Testis (tissue), 3 donors: ENCODE results near the gene SDK1. TPM values are rescaled to one million over a fixed set of nuclear protein-coding genes. Genes with fewer than 3 reads are reported as not detected.

Source experiments
- DNase-seq: peaks from one replicate; pipeline ENCODE4 v3.0.0-alpha.2; 2019
- H3K27ac ChIP-seq, 2 donors: fragments of 200-600 bp; sonication (generic); one replicate each; pipeline ENCODE4 v1.5.1; 2019
- H3K27me3 ChIP-seq: fragments of 200-600 bp; sonication (generic); one replicate; pipeline ENCODE4 v1.5.1; 2019
- H3K36me3 ChIP-seq: fragments of 200-600 bp; sonication (generic); one replicate; pipeline ENCODE4 v1.5.1; 2017; ENCODE audit warnings: low read depth; ENCODE audit errors: missing control alignments
- H3K4me1 ChIP-seq: fragments of 200-600 bp; sonication (generic); one replicate; pipeline ENCODE4 v1.5.1; 2019
- H3K4me3 ChIP-seq, 2 donors: fragments of 200-600 bp; sonication (generic); one replicate each; pipeline ENCODE4 v1.5.1; 2017 to 2019
- H3K9me3 ChIP-seq: fragments of 200-600 bp; sonication (generic); one replicate; pipeline ENCODE4 v1.5.1; 2017
- POLR2A ChIP-seq: fragments of 450-650 bp; IDR thresholded peaks from one replicate; pipeline ENCODE4 v1.6.1; 2017; ENCODE audit warnings: antibody characterized with exemption, mild to moderate bottlenecking, moderate library complexity
- WGBS, 2 donors: methylation state at CpG; one replicate each; pipeline ENCODE4 v1.1.5; 2018; 5-methylcytosine and 5-hydroxymethylcytosine counted together
- intact Hi-C: fragments of 100-400 bp; cut with DNase I; formaldehyde crosslinking; loops from one replicate; pipeline ENCODE4 v1.15.1; 2023; ENCODE audit warnings: low total_unique reads
- polyA plus RNA-seq: library from polyadenylated mRNA; stranded (reverse); fragments of 350-450 nt; fragmentation: Illumina TruSeq; extraction: RNeasy Lipid Tissue Mini Kit (QIAGEN cat#74804); gene quantifications from one replicate; pipeline ENCODE4 v1.2.3, GENCODE V29; 2014; ENCODE audit warnings: low read depth, low replicate concordance; ENCODE audit not compliant: insufficient read depth
- total RNA-seq, 2 donors: library from RNA; depleted of rRNA; stranded (reverse); fragments of >200 nt; gene quantifications; one replicate each; pipeline ENCODE4 v1.2.3, GENCODE V29; 2016
- TF ChIP-seq, protein P1 (sequence below), 3 experiments: fragments of 450-650 bp in 2 of 3; fragments of 200-600 bp in 1 of 3; sonication (generic) in 1 of 3; IDR thresholded peaks; one replicate each; pipeline ENCODE4 v1.5.1; 2016 to 2019; ENCODE audit warnings: antibody characterized with exemption in 3 of 3, mild to moderate bottlenecking in 2 of 3, moderate library complexity in 1 of 3

The SDK1 gene
- total and polyA plus RNA-seq, 3 donors from 2014 or later, result 20.0 to 36.2 (median 24.9) TPM

DNA sequence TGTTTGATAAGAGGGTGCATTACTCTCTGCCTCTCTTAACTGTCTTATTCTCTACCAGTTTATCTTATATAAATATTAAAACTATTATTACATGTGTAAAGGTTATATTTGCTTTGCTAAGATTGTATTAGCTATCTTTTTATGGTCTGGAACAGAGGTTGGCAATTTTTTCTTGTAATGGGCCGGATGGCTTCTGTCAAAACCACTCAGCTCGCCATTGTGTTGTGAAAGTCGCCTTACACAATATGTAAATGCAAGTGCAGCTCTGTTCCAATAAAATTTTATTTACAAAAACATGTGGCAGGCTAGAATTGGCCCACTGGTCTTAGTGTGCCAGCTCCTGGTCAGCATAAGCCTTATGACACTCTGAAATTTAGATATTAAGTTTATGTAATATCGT is 185.8 kb downstream of the SDK1 start:
- WGBS, 2 donors, result 69 to 92% methylated on average over 4 of the region's 4 CpGs
- intact Hi-C loops, result no loop called here
- H3K4me3 ChIP-seq, result no peak overlapping the region
- no peaks in the 10 kb centered on the region for H3K27me3 ChIP-seq
- H3K36me3 ChIP-seq, result no peaks in the 10 kb centered on the region
- H3K4me1 ChIP-seq, result no peaks in the 10 kb centered on the region
- H3K9me3 ChIP-seq, result no peaks in the 10 kb centered on the region
- no peak for DNase-seq
- TF ChIP-seq, protein P1, sequence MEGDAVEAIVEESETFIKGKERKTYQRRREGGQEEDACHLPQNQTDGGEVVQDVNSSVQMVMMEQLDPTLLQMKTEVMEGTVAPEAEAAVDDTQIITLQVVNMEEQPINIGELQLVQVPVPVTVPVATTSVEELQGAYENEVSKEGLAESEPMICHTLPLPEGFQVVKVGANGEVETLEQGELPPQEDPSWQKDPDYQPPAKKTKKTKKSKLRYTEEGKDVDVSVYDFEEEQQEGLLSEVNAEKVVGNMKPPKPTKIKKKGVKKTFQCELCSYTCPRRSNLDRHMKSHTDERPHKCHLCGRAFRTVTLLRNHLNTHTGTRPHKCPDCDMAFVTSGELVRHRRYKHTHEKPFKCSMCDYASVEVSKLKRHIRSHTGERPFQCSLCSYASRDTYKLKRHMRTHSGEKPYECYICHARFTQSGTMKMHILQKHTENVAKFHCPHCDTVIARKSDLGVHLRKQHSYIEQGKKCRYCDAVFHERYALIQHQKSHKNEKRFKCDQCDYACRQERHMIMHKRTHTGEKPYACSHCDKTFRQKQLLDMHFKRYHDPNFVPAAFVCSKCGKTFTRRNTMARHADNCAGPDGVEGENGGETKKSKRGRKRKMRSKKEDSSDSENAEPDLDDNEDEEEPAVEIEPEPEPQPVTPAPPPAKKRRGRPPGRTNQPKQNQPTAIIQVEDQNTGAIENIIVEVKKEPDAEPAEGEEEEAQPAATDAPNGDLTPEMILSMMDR (IDR thresholded peaks at IDR 0.05), result no peak
- no peak for TF ChIP-seq POLR2A
- H3K27ac ChIP-seq, result no peak overlapping the region

DNA sequence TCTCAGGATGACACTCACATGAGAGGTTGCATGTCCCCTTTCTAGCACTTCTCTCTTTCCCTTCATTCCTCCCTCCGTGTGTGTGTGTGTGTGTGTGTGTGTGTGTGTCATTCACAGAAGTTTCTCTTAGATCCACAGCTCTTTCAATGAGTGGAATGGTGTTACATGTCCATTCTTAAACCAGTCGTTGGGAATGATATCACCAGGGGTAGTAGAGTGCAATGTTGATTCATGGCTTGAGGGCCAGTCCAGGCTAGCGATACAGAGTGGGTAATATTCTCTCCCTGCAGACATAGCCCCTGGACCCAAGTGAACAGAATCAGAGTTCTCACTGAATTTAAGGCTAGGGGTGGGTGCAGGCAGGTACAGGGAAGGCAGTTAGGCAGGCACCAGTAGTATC is 187.8 kb downstream of the SDK1 start:
- TF ChIP-seq, protein P1 (IDR thresholded peaks at IDR 0.05), result no peak
- no peak for TF ChIP-seq POLR2A
- Histone ChIP-seq H3K4me3 (no peak overlapping the region), H3K9me3 (no peaks in the 10 kb centered on the region), H3K27me3 (no peaks in the 10 kb centered on the region), H3K27ac (no peak overlapping the region), H3K36me3 (no peaks in the 10 kb centered on the region), H3K4me1 (peaks cover 3% of the 10 kb centered on the region)
- intact Hi-C loops, result no loop called here
- DNase-seq, result no peak
- WGBS, 2 donors, result 68 to 90% methylated on average over 1 to 3 of the region's 3 CpGs

DNA sequence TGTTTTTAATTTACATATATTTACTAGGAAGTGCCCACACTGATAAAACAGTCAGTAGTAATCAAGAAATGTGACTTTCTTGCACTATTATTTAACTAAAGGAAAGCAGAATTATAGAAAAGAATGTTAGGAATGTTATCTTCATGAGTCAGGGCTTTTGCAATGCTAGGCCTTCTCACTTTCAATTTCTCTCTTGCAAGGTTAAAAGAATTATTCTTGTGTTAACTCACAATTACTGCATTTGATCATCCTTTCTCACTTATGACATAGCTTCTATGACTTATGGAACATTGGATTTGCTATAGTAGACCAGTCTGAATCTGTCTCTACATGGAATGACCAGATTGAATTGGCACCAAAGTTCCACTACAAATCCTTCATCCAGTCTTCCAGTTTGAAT is 192.4 kb downstream of the SDK1 start:
- H3K9me3 ChIP-seq, result no peaks in the 10 kb centered on the region
- no peaks in the 10 kb centered on the region for H3K27me3 ChIP-seq
- no peak for DNase-seq
- H3K4me1 ChIP-seq, result peaks cover 3% of the 10 kb centered on the region
- TF ChIP-seq, protein P1 (IDR thresholded peaks at IDR 0.05), result no peak
- no peak for TF ChIP-seq POLR2A
- no peak overlapping the region for H3K27ac ChIP-seq
- intact Hi-C loops, result no loop called here
- no peak overlapping the region for H3K4me3 ChIP-seq
- no peaks in the 10 kb centered on the region for H3K36me3 ChIP-seq

DNA sequence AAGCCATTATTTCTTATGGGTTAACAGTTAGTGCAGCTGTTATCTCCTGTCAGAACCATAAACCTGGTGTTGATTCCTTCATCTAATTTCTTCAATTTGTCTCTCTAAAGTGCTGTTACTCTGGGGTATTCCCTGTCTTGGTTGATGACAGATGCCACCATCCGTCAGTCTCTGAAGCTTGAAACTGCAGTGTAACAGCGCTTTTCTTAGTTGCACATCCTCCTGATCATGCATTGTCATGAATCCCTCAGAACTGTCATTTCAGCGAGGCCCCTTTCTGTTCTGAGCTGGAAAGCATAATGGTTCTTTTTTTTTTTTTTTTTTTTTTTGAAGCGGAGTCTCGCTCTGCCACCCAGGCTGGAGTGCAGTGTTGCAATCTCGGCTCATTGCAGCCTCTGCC is 193.9 kb downstream of the SDK1 start:
- peaks cover 3% of the 10 kb centered on the region for H3K4me1 ChIP-seq
- no peaks in the 10 kb centered on the region for H3K27me3 ChIP-seq
- 92 to 93% methylated on average over 6 of the region's 6 CpGs for WGBS, 2 donors
- TF ChIP-seq POLR2A, result no peak
- TF ChIP-seq, protein P1 (IDR thresholded peaks at IDR 0.05), result no peak
- no peak for DNase-seq
- H3K4me3 ChIP-seq, result no peak overlapping the region
- no peak overlapping the region for H3K27ac ChIP-seq
- H3K36me3 ChIP-seq, result no peaks in the 10 kb centered on the region
- no peaks in the 10 kb centered on the region for H3K9me3 ChIP-seq
- intact Hi-C loops, result no loop called here

GRCh38 chr7:3495530-3495929 is 194.5 kb downstream of the SDK1 start:
- TF ChIP-seq, protein P1 (IDR thresholded peaks at IDR 0.05), result no peak
- no peak for TF ChIP-seq POLR2A
- no peaks in the 10 kb centered on the region for H3K36me3 ChIP-seq
- intact Hi-C loops, result no loop called here
- H3K9me3 ChIP-seq, result no peaks in the 10 kb centered on the region
- H3K27me3 ChIP-seq, result no peaks in the 10 kb centered on the region
- no peak for DNase-seq
- no peak overlapping the region for H3K27ac ChIP-seq
- peaks cover 3% of the 10 kb centered on the region for H3K4me1 ChIP-seq
- 86 to 91% methylated on average over 12 of the region's 12 CpGs for WGBS, 2 donors
- H3K4me3 ChIP-seq, result no peak overlapping the region
